Thoracic aorta (tissue), 2 donors: ENCODE data around the gene DES. TPM values are rescaled to one million over a fixed set of nuclear protein-coding genes. Genes with fewer than 3 reads are reported as not detected.
A peak's percentile ranks its signal among the peaks of the same experiment; 100 is the strongest.

ENCODE experiments used
- ATAC-seq: fragments of 150-250 bp; one replicate; pipeline ENCODE4 v1.8.0; 2017; ENCODE audit warnings: low read depth; ENCODE audit not compliant: insufficient number of reproducible peaks, low FRiP score
- DNase-seq: peaks from one replicate; pipeline ENCODE4 v3.0.0-alpha.2; 2020; ENCODE audit warnings: low spot score
- H3K27ac ChIP-seq, 2 donors: fragments of 200-600 bp; sonication (generic); 1 replicate in 1 of 2; 2 replicates in 1 of 2; pipeline ENCODE4 v1.5.1; 2016; ENCODE audit warnings: mild to moderate bottlenecking in 2 of 2, moderate library complexity in 2 of 2
- H3K27me3 ChIP-seq: fragments of 200-600 bp; sonication (generic); replicated peaks from 2 replicates; pipeline ENCODE4 v1.6.0; 2016; ENCODE audit warnings: mild to moderate bottlenecking; ENCODE audit not compliant: insufficient read depth
- H3K36me3 ChIP-seq: fragments of 200-600 bp; sonication (generic); one replicate; pipeline ENCODE4 v1.5.1; 2016
- H3K4me1 ChIP-seq, 2 donors: fragments of 200-600 bp; sonication (generic); 1 replicate in 1 of 2; 2 replicates in 1 of 2; pipeline versions ENCODE4 v1.5.1 to v1.6.0; 2016; ENCODE audit warnings: low read depth in 2 of 2, mild to moderate bottlenecking in 1 of 2; ENCODE audit not compliant: control insufficient read depth in 1 of 2
- H3K4me3 ChIP-seq: fragments of 200-600 bp; sonication (generic); 2 replicates; pipeline ENCODE4 v1.5.1; 2016; ENCODE audit warnings: mild to moderate bottlenecking
- H3K9me3 ChIP-seq: fragments of 200-600 bp; sonication (generic); 2 replicates; pipeline ENCODE4 v1.5.1; 2016
- total RNA-seq, 2 donors: library from RNA; depleted of rRNA; stranded (reverse); fragments of >200 nt; gene quantifications; one replicate each; pipeline versions ENCODE4 v1.1.0 to v1.2.3, GENCODE V29; 2016
- TF ChIP-seq, protein P1 (sequence below): fragments of 200-600 bp; sonication (generic); IDR thresholded peaks from one replicate; pipeline ENCODE4 v1.5.1; 2019; ENCODE audit warnings: antibody characterized with exemption

The DES gene
- total RNA-seq, 2 donors from 2014 or later, result 146 to 302 TPM

DNA sequence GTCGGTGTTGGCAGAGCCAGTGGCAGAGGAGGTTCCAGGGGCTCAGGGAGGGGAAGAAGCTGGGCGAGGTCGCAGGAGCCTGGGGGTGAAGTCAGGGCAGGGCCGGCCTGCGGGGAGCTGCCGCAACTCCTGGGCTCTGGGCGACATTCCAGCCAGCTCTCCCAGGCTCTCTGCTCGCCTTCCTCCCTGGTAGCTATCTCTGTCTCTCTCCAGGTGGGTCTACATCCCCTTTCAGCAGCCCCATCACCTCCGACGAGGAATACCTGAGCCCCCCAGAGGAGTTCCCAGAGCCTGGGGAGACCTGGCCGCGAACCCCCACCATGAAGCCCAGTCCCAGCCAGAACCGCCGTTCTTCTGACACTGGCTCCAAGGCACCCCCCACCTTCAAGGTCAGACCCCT, 43.5 kb downstream of the DES start:
- H3K4me3 ChIP-seq, result peak overlapping the region; percentile 59
- H3K27ac ChIP-seq, result peak overlapping the region; percentile 99 to 100
- ATAC-seq (no peak), DNase-seq (no peak)
- peaks cover 28 to 95% of the 10 kb centered on the region in 2 donors for H3K4me1 ChIP-seq
- no peaks in the 10 kb centered on the region for H3K9me3 ChIP-seq
- H3K27me3 ChIP-seq, result no peaks in the 10 kb centered on the region
- TF ChIP-seq, protein P1, sequence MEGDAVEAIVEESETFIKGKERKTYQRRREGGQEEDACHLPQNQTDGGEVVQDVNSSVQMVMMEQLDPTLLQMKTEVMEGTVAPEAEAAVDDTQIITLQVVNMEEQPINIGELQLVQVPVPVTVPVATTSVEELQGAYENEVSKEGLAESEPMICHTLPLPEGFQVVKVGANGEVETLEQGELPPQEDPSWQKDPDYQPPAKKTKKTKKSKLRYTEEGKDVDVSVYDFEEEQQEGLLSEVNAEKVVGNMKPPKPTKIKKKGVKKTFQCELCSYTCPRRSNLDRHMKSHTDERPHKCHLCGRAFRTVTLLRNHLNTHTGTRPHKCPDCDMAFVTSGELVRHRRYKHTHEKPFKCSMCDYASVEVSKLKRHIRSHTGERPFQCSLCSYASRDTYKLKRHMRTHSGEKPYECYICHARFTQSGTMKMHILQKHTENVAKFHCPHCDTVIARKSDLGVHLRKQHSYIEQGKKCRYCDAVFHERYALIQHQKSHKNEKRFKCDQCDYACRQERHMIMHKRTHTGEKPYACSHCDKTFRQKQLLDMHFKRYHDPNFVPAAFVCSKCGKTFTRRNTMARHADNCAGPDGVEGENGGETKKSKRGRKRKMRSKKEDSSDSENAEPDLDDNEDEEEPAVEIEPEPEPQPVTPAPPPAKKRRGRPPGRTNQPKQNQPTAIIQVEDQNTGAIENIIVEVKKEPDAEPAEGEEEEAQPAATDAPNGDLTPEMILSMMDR, result no peak
- peaks cover 63% of the 10 kb centered on the region for H3K36me3 ChIP-seq

DNA sequence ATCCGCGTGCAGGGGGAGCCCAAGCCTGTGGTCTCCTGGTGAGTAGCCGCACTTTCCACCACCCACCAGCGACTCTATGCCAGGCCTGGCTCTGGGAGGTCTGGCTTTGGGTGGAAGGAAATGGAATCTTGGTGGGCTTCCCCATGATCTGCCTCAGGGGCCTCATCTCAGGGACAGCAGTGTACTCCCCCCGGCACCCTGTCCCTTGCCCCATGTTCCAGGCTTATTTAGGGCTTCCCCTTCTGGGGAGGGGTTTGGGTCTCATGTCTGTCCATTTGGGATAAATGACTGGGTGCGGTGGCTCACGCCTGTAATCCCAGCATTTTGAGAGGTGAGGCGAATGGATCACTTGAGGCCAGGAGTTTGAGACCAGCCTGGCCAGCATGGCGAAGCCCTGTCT, 44.2 kb downstream of the DES start:
- no peaks in the 10 kb centered on the region for H3K9me3 ChIP-seq
- H3K4me3 ChIP-seq, result no peak overlapping the region
- H3K36me3 ChIP-seq, result peaks cover 69% of the 10 kb centered on the region
- DNase-seq, result no peak
- H3K27ac ChIP-seq, result peak overlapping the region; percentile 99 to 100
- no peaks in the 10 kb centered on the region for H3K27me3 ChIP-seq
- H3K4me1 ChIP-seq, result peaks cover 28 to 94% of the 10 kb centered on the region in 2 donors
- TF ChIP-seq, protein P1, result no peak
- ATAC-seq, result no peak

DNA sequence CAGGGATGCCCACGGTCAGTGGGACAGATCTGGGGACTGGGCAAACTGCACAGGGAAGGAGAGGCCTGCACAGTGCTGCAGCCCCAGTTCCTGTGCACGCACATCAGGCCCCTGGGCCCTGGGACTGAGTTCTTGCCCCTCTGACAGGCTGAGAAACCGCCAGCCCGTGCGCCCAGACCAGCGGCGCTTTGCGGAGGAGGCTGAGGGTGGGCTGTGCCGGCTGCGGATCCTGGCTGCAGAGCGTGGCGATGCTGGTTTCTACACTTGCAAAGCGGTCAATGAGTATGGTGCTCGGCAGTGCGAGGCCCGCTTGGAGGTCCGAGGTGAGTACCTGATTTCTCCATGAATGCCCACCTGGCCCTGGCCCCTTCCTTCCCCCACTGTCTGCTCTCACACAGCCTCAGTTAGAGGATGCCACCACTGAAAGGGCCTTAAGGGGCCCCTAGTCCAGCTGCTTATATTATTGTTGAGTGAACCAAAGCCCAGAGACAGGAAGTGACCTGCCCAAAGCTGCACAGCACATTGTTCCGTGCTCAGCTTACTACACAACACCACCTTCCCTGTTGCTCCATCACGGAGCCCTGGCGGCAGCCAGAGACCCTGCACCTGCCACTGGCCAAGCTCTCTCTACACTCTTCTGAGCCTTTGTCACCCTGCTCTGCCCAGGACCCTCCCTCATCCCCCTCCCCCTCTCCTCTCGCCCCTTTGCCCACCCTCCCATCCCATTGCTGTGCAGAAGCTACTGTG, 46.3 kb downstream of the DES start:
- Histone ChIP-seq H3K36me3 (peaks cover 73% of the 10 kb centered on the region), H3K27me3 (no peaks in the 10 kb centered on the region), H3K9me3 (no peaks in the 10 kb centered on the region), H3K27ac (peak overlapping the region; percentile 62 to 99), H3K4me3 (no peak overlapping the region), H3K4me1 (peaks cover 21 to 94% of the 10 kb centered on the region in 2 donors)
- ATAC-seq (no peak), DNase-seq (no peak)
- TF ChIP-seq, protein P1, result no peak

DNA sequence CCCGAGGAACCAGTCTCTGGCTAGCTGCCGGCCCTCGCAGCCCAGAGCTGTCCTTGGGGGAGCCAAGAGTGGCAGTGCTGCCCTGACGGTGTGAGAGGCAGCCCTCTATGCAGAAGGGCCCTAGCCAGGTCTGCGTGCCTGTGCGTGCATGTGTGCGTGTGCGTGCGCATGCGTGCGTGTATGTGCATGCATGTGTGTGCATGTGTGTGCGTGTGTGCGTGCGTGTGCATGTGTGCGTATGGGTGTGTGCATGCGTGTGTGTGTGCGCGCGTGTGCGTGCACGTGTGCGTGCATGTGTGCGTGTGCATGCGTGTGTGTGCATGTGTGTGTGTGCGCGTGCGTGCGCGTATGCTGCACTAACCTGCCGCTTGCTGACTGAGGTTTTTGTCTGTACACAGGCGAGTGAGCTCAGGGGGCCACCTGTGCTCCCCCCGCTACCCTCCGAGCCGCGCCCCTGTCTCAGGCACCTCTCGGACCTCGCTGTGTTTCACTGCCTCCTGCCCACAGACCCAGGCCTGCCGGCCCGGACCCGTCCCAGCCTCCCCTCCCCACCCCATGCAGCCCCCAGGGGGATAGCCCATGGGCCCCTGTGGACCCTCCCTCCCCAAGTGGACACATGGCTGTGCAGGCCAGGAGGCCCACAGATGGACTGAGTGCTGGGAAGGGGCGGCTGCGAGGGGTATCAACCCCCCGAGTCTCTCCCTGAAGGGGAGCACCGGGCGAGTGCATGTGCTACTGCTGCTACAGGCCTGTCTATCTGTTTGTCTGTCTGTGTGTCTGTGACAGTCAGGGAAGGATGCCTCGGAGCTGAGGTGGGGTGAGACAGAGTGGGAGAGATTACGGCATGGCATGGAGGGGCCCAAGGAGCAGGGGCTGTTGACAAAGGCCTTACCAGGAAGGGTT, 47.7 kb downstream of the DES start:
- Histone ChIP-seq H3K9me3 (no peaks in the 10 kb centered on the region), H3K36me3 (peaks cover 87% of the 10 kb centered on the region), H3K27ac (peak overlapping the region; percentile 62 to 99), H3K27me3 (no peaks in the 10 kb centered on the region), H3K4me1 (peaks cover 15 to 90% of the 10 kb centered on the region in 2 donors), H3K4me3 (no peak overlapping the region)
- DNase-seq (no peak), ATAC-seq (no peak)
- TF ChIP-seq, protein P1, result no peak
